ENCODE data around the gene RAX.

The RAX gene

DNA sequence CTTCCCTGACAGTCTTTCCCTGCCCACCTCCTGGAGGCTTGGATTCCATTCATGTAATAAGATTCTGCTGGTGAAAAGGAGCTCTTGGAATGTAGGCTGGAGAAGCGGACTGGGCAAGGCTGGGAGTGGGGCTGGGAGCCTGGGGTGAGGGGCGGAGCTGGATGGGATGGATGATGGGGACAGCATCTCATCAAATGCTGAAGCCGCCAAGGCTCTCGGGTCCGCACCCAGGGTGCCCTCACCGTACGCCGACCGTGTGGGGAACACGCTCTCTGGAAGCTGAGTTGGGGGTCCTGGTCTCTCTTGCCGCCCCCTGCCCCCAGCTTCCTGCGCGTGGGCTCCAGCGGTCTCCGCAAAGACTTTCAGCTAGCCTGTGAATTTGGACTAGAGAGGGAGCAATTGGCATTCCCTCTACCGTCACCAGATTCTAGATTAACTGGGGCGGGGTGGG, 9.1 kb downstream of the RAX start:
- H3K36me3 ChIP-seq (ENCODE audit: control insufficient read depth in 2 of 2, insufficient read depth in 1 of 2, low read length in 2 of 2), result no peaks in the 10 kb centered on the region
- no peak overlapping the region for H3K4me3 ChIP-seq (ENCODE audit: low read depth, low read length)
- H3K27ac ChIP-seq (ENCODE audit: extremely low read depth, low read depth, low read length), result no peak overlapping the region
- no peaks in the 10 kb centered on the region for H3K9me3 ChIP-seq (ENCODE audit: control insufficient read depth, insufficient read depth, low read depth, low read length)
- CTCF ChIA-PET, result interaction anchor here (0.5 to 8.1 kb wide), 7 partner anchors 9 to 138 kb away, joined by 3 to 46 read pairs (median 4); partner anchors contain the start of genes RAX and SEC11C
- POLR2A ChIA-PET, result interaction anchor here (1.7 kb wide), 1 partner anchor 9 kb away, joined by 4 read pairs; the partner anchor contains the start of gene RAX
- peaks cover 6% of the 10 kb centered on the region; the same call in 1 of the 2 replicates for H3K4me1 ChIP-seq (ENCODE audit: control insufficient read depth, insufficient read depth, low read length)
- TF ChIP-seq ZNF133 (tag by site-specific recombination; IDR thresholded peaks at IDR 0.05) (no peak), GLIS1 (tag by site-specific recombination; IDR thresholded peaks at IDR 0.05) (no peak), ZFP3 (tag by site-specific recombination; IDR thresholded peaks at IDR 0.05; ENCODE audit: low read depth) (no peak), ZNF311 (tag by site-specific recombination; IDR thresholded peaks at IDR 0.05; ENCODE audit: borderline replicate concordance) (no peak), SP7 (tag by site-specific recombination; IDR thresholded peaks at IDR 0.05) (no peak), KLF7 (tag by site-specific recombination; IDR thresholded peaks at IDR 0.05; ENCODE audit: borderline replicate concordance) (no peak), IKZF3 (tag by site-specific recombination; IDR thresholded peaks at IDR 0.05) (no peak), OVOL3 (tag by site-specific recombination; IDR thresholded peaks at IDR 0.05) (no peak), REPIN1 (tag by site-specific recombination; IDR thresholded peaks at IDR 0.05; ENCODE audit: low read depth) (no peak), ZFP41 (tag by site-specific recombination; IDR thresholded peaks at IDR 0.05; ENCODE audit: borderline replicate concordance) (no peak), ZNF19 (tag by site-specific recombination; IDR thresholded peaks at IDR 0.05; ENCODE audit: low read depth) (no peak), AEBP2 (tag by site-specific recombination; IDR thresholded peaks at IDR 0.05; ENCODE audit: borderline replicate concordance) (no peak), PBX3 (CRISPR knock-in tag; IDR thresholded peaks at IDR 0.05) (no peak), ZNF571 (tag by site-specific recombination; IDR thresholded peaks at IDR 0.05) (no peak), TSHZ1 (tag by site-specific recombination; IDR thresholded peaks at IDR 0.05; ENCODE audit: borderline replicate concordance) (no peak), ZNF24 (tag by site-specific recombination; IDR thresholded peaks at IDR 0.05) (no peak), ZNF18 (tag by site-specific recombination; IDR thresholded peaks at IDR 0.05) (no peak), ZNF629 (tag by site-specific recombination; IDR thresholded peaks at IDR 0.05) (no peak)
- TF ChIP-seq, protein P1, sequence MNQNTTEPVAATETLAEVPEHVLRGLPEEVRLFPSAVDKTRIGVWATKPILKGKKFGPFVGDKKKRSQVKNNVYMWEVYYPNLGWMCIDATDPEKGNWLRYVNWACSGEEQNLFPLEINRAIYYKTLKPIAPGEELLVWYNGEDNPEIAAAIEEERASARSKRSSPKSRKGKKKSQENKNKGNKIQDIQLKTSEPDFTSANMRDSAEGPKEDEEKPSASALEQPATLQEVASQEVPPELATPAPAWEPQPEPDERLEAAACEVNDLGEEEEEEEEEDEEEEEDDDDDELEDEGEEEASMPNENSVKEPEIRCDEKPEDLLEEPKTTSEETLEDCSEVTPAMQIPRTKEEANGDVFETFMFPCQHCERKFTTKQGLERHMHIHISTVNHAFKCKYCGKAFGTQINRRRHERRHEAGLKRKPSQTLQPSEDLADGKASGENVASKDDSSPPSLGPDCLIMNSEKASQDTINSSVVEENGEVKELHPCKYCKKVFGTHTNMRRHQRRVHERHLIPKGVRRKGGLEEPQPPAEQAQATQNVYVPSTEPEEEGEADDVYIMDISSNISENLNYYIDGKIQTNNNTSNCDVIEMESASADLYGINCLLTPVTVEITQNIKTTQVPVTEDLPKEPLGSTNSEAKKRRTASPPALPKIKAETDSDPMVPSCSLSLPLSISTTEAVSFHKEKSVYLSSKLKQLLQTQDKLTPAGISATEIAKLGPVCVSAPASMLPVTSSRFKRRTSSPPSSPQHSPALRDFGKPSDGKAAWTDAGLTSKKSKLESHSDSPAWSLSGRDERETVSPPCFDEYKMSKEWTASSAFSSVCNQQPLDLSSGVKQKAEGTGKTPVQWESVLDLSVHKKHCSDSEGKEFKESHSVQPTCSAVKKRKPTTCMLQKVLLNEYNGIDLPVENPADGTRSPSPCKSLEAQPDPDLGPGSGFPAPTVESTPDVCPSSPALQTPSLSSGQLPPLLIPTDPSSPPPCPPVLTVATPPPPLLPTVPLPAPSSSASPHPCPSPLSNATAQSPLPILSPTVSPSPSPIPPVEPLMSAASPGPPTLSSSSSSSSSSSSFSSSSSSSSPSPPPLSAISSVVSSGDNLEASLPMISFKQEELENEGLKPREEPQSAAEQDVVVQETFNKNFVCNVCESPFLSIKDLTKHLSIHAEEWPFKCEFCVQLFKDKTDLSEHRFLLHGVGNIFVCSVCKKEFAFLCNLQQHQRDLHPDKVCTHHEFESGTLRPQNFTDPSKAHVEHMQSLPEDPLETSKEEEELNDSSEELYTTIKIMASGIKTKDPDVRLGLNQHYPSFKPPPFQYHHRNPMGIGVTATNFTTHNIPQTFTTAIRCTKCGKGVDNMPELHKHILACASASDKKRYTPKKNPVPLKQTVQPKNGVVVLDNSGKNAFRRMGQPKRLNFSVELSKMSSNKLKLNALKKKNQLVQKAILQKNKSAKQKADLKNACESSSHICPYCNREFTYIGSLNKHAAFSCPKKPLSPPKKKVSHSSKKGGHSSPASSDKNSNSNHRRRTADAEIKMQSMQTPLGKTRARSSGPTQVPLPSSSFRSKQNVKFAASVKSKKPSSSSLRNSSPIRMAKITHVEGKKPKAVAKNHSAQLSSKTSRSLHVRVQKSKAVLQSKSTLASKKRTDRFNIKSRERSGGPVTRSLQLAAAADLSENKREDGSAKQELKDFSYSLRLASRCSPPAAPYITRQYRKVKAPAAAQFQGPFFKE (tag by site-specific recombination; IDR thresholded peaks at IDR 0.05; ENCODE audit: borderline replicate concordance), result no peak
- TF ChIP-seq, protein P2, sequence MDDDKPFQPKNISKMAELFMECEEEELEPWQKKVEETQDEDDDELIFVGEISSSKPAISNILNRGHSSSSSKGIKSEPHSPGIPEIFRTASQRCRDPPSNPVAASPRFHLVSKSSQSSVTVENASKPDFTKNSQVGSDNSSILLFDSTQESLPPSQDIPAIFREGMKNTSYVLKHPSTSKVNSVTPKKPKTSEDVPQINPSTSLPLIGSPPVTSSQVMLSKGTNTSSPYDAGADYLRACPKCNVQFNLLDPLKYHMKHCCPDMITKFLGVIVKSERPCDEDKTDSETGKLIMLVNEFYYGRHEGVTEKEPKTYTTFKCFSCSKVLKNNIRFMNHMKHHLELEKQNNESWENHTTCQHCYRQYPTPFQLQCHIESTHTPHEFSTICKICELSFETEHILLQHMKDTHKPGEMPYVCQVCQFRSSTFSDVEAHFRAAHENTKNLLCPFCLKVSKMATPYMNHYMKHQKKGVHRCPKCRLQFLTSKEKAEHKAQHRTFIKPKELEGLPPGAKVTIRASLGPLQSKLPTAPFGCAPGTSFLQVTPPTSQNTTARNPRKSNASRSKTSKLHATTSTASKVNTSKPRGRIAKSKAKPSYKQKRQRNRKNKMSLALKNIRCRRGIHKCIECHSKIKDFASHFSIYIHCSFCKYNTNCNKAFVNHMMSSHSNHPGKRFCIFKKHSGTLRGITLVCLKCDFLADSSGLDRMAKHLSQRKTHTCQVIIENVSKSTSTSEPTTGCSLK (tag by site-specific recombination; IDR thresholded peaks at IDR 0.05), result no peak

Measured in HEK293 (cell line).